GM12878 (cell line): ENCODE measurements around the gene KRT72. TPM values are rescaled to one million over a fixed set of nuclear protein-coding genes. Genes with fewer than 3 reads are reported as not detected.

Source experiments
- ATAC-seq: fragments of 200-7000 bp; cut with Tn5 transposase; 3 replicates; pipeline ENCODE4 v1.9.1; 2020; ENCODE audit warnings: mild to moderate bottlenecking, moderate library complexity
- BruUV-seq: library from RNA; stranded (reverse); fragments of 400-500 nt; replicated peaks from 2 replicates; lab custom pipeline; 2021; lab: Mats Ljungman, UMichigan
- CTCF ChIA-PET: fragments of 300-600 bp; sonication (Branson Sonifier 250); formaldehyde crosslinking; extraction: SDS; loops from one replicate; lab custom pipeline; 2021; ENCODE audit warnings: inconsistent platforms; lab: Yijun Ruan, JAX
- POLR2A ChIA-PET: fragments of 350-600 bp; formaldehyde crosslinking; extraction: SDS; loops from one replicate; lab custom pipeline; 2021; ENCODE audit warnings: inconsistent platforms; lab: Charles Lee
- RAD21 ChIA-PET: fragments of 300-600 bp; sonication (Branson Sonifier 250); formaldehyde crosslinking; loops from one replicate; lab custom pipeline; 2023; ENCODE audit warnings: antibody characterized with exemption; ENCODE audit not compliant: unreplicated experiment; lab: Charles Lee
- SMC1A ChIA-PET: fragments of 300-600 bp; sonication (Branson Sonifier 250); formaldehyde crosslinking; loops from one replicate; lab custom pipeline; 2023; ENCODE audit not compliant: unreplicated experiment, uncharacterized antibody; lab: Charles Lee
- DNase-seq: peaks from one replicate; pipeline ENCODE4 v3.0.0-alpha.2; 2011; ENCODE audit warnings: low read depth, low spot score
- FAIRE-seq: peaks from 3 replicates; lab custom pipeline; 2011; peaks lifted over from hg19 to GRCh38; lab: Jason Lieb, UNC
- H2AFZ ChIP-seq: 2 replicates; pipeline ENCODE4 v1.6.0; 2011; ENCODE audit warnings: low read depth, low read length, control low read depth; ENCODE audit not compliant: control insufficient read depth
- H3K27ac ChIP-seq: 2 replicates; pipeline ENCODE4 v1.5.1; 2011; ENCODE audit warnings: control low read depth; ENCODE audit not compliant: control insufficient read depth, insufficient read depth
- H3K27me3 ChIP-seq, 2 experiments: replicated peaks in 1 of 2; 2 replicates each; pipeline versions ENCODE4 v1.6.0 to v1.6.1; 2011; ENCODE audit warnings: low read length in 1 of 2; ENCODE audit not compliant: control insufficient read depth in 2 of 2, insufficient read depth in 2 of 2
- H3K36me3 ChIP-seq, 2 experiments: 2 replicates each; pipeline ENCODE4 v1.5.1; 2011; ENCODE audit warnings: low read length in 1 of 2; ENCODE audit not compliant: control insufficient read depth in 2 of 2, insufficient read depth in 2 of 2
- H3K4me1 ChIP-seq: 2 replicates; pipeline ENCODE4 v1.6.1; 2011; ENCODE audit warnings: mild to moderate bottlenecking, low read length, moderate library complexity, mixed read lengths; ENCODE audit not compliant: control insufficient read depth, insufficient read depth
- H3K4me2 ChIP-seq: 2 replicates; pipeline ENCODE4 v1.6.0; 2011; ENCODE audit warnings: control low read depth; ENCODE audit not compliant: control insufficient read depth, insufficient read depth
- H3K4me3 ChIP-seq: fragments of 200-600 bp; sonication (generic); 2 replicates; pipeline ENCODE4 v1.5.1; 2016
- H3K79me2 ChIP-seq: 2 replicates; pipeline ENCODE4 v1.6.0; 2011; ENCODE audit warnings: low read length; ENCODE audit not compliant: control insufficient read depth, insufficient read depth
- H3K9ac ChIP-seq: 2 replicates; pipeline ENCODE4 v1.8.0; 2011; ENCODE audit warnings: low read length, control low read depth, mixed read lengths; ENCODE audit not compliant: control insufficient read depth, insufficient read depth
- H3K9me3 ChIP-seq: replicated peaks from 3 replicates; pipeline ENCODE4 v1.5.1; 2011; ENCODE audit warnings: mild to moderate bottlenecking, low read length; ENCODE audit not compliant: control insufficient read depth, insufficient read depth
- H4K20me1 ChIP-seq: 2 replicates; pipeline ENCODE4 v1.6.0; 2011; ENCODE audit not compliant: control insufficient read depth, insufficient read depth
- BRCA1 ChIP-seq: IDR thresholded peaks from 2 replicates; pipeline ENCODE4 v1.6.1; 2011; ENCODE audit warnings: low read depth, low read length, improper control_type of control experiment
- CBX3 ChIP-seq: fragments of 200-600 bp; sonication (generic); IDR thresholded peaks from 2 replicates; pipeline ENCODE4 v1.6.1; 2016; ENCODE audit warnings: low read depth, borderline replicate concordance
- CHD4 ChIP-seq: fragments of 200-600 bp; sonication (generic); IDR thresholded peaks from 2 replicates; pipeline ENCODE4 v1.6.1; 2016; ENCODE audit warnings: mild to moderate bottlenecking
- CREM ChIP-seq: IDR thresholded peaks from 2 replicates; pipeline ENCODE4 v1.6.1; 2014; ENCODE audit warnings: antibody characterized with exemption, low read depth
- HCFC1 ChIP-seq: fragments of 150-350 bp; IDR thresholded peaks from 2 replicates; pipeline ENCODE4 v1.6.1; 2014; ENCODE audit warnings: low read length
- JUNB ChIP-seq: IDR thresholded peaks from 2 replicates; pipeline ENCODE4 v1.6.1; 2016; ENCODE audit warnings: antibody characterized with exemption, mild to moderate bottlenecking
- MEF2B ChIP-seq: fragments of 450-650 bp; IDR thresholded peaks from 2 replicates; pipeline ENCODE4 v1.6.1; 2018; ENCODE audit warnings: mild to moderate bottlenecking, moderate library complexity; ENCODE audit not compliant: partially characterized antibody, poor library complexity, severe bottlenecking
- NR2C1 ChIP-seq: fragments of 450-650 bp; IDR thresholded peaks from 2 replicates; pipeline ENCODE4 v1.6.1; 2017; ENCODE audit warnings: antibody characterized with exemption, mild to moderate bottlenecking, moderate library complexity
- POLR2AphosphoS2 ChIP-seq: IDR thresholded peaks from 2 replicates; pipeline ENCODE4 v1.6.1; 2011; ENCODE audit warnings: low read depth, mild to moderate bottlenecking, low read length, improper control_type of control experiment, moderate library complexity
- RCOR1 ChIP-seq: conservative IDR thresholded peaks from 2 replicates; pipeline ENCODE4 v1.6.1; 2012; ENCODE audit warnings: low read depth, low read length, improper control_type of control experiment
- SREBF2 ChIP-seq: IDR thresholded peaks from 2 replicates; pipeline ENCODE4 v1.6.1; 2012; ENCODE audit warnings: mild to moderate bottlenecking, low read length
- SUZ12 ChIP-seq: fragments of 200-600 bp; sonication (generic); IDR thresholded peaks from one replicate; pipeline ENCODE4 v1.6.1; 2018; ENCODE audit warnings: antibody characterized with exemption, mild to moderate bottlenecking; ENCODE audit not compliant: unreplicated experiment
- ZBED1 ChIP-seq: IDR thresholded peaks from 2 replicates; pipeline ENCODE4 v1.6.1; 2016; ENCODE audit warnings: borderline replicate concordance
- ZNF274 ChIP-seq: IDR thresholded peaks from one replicate; pipeline ENCODE4 v1.8.0; 2011; ENCODE audit not compliant: insufficient read length, insufficient read depth
- ZSCAN29 ChIP-seq: fragments of 450-650 bp; IDR thresholded peaks from 2 replicates; pipeline ENCODE4 v1.6.1; 2017; ENCODE audit warnings: mild to moderate bottlenecking, moderate library complexity
- WGBS: methylation state at CpG from one replicate; pipeline ENCODE4 v1.1.6; 2016; ENCODE audit warnings: low lambda C conversion rate; ENCODE audit not compliant: insufficient replicate concordance, insufficient coverage; ENCODE audit errors: missing lambda C conversion rate; 5-methylcytosine and 5-hydroxymethylcytosine counted together
- in situ Hi-C: fragments of 300-500 bp; cut with MboI; formaldehyde crosslinking; loops from 9 replicates; pipeline ENCODE4 v1.14.3; 2018; ENCODE audit warnings: mixed read lengths
- intact Hi-C: fragments of 100-400 bp; cut with micrococcal nuclease; formaldehyde crosslinking; loops from one replicate; pipeline ENCODE4 v1.14.2; 2022; ENCODE audit not compliant: unreplicated experiment
- polyA plus RNA-seq, 11 experiments: library from polyadenylated mRNA; depleted of rRNA in 4 of 11; unstranded in 6 of 11; stranded (reverse) in 5 of 11; fragments of >200 nt; fragmentation: Nextera tagmentation in 4 of 11; fragmentation: Illumina TruSeq in 1 of 11; extraction: Ambion mirVana in 4 of 11; extraction: Trizol in 1 of 11; gene quantifications; 1 replicate in 1 of 11; 2 replicates in 10 of 11; pipeline versions ENCODE4 v1.2.1 to v1.2.3, GENCODE V29; 2011 to 2016; ENCODE audit warnings: inconsistent platforms in 2 of 11, missing spikeins in 2 of 11, low read depth in 1 of 11
- total RNA-seq, 4 experiments: library from RNA; depleted of rRNA in 3 of 4; stranded (reverse); fragments of >200 nt in 3 of 4; fragmentation: Illumina TruSeq in 1 of 4; extraction: Trizol in 1 of 4; gene quantifications; 2 replicates each; pipeline versions ENCODE4 v1.2.1 to v1.2.3, GENCODE V29; 2013 to 2021
- TF ChIP-seq, protein P1 (sequence below): fragments of 450-650 bp; IDR thresholded peaks from 2 replicates; pipeline ENCODE4 v1.6.1; 2014; ENCODE audit warnings: mild to moderate bottlenecking
- TF ChIP-seq, protein P2 (sequence below): fragments of 450-650 bp; IDR thresholded peaks from 2 replicates; pipeline ENCODE4 v1.6.1; 2018; ENCODE audit warnings: borderline replicate concordance, mild to moderate bottlenecking; ENCODE audit not compliant: partially characterized antibody

KRT72 gene
- total and polyA plus RNA-seq, 10 of the 15 experiments (the other 5 are each of a cell fraction or from before 2014, with no cell fraction given) = not detected

DNA sequence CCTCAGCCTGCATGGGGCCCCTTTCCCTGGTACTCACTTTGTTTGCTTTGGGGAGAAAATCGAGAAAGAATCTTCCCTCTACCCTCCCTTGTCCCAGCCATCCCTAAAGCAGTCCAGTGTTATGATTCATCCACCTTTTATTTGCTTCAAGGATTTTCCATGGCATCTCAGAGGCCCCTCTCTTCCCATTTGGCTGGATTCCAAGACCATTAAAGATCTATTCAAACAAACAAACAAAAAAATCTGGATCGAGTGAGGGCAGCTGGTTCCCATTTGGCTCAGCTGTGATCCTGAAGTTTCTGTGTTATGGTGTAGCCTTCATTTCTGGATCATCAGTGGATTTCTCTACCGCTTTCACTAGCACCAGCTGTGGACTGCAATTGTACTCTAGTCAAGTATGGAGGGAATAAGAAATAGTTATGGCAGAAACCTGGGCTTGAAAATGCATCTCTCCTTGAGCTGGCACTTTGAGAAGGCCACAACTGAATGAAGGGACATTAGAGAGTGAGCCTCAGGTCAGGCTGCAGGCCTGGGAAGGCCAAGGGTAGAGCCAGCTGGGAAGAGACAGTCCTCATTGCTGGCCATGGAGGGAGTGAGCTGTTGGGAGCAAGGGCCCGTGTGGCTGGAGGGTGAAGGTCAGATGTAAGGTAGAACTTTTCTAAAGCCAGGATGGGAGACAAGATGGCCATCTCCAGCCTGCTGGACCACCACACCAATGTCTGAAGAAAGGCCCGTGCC lies 62.0 kb downstream of the KRT72 start (continued):
- TF ChIP-seq, protein P1, sequence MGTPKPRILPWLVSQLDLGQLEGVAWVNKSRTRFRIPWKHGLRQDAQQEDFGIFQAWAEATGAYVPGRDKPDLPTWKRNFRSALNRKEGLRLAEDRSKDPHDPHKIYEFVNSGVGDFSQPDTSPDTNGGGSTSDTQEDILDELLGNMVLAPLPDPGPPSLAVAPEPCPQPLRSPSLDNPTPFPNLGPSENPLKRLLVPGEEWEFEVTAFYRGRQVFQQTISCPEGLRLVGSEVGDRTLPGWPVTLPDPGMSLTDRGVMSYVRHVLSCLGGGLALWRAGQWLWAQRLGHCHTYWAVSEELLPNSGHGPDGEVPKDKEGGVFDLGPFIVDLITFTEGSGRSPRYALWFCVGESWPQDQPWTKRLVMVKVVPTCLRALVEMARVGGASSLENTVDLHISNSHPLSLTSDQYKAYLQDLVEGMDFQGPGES = no peak
- TF ChIP-seq CHD4 = no peak

DNA sequence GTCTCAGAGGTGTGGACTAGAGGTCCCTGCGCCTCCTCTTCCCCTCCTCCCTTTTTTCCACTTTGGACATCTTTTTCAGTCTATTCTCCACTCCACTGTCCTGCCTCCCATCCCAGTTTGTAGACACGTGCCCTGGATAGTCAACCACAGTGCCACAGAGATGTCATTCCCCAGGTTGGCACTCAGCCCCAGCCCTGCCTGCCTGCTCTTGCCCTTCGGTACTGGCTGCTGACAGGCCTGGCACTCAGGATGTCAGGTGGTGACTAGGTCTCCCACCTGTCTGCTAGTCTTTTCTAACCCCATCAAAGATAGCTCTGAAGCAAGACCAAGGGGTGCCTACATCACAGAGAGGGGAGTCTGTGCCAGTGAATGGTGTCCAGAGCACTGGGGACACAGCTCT lies 64.2 kb downstream of the KRT72 start:
- CTCF ChIA-PET = no interaction called here
- no peaks in the 10 kb centered on the region for H4K20me1 ChIP-seq
- no peak overlapping the region for H3K27ac ChIP-seq
- H3K27me3 ChIP-seq = no peaks in the 10 kb centered on the region; a peak in 1 of 4 replicates
- no peak overlapping the region for H3K9ac ChIP-seq
- H3K36me3 ChIP-seq = no peaks in the 10 kb centered on the region
- SMC1A ChIA-PET = no interaction called here
- no peak overlapping the region for H3K4me2 ChIP-seq
- no TSS peak for BruUV-seq
- H2AFZ ChIP-seq = no peak overlapping the region
- RAD21 ChIA-PET = no interaction called here
- no peak for ATAC-seq
- in situ Hi-C loops (no loop called here), intact Hi-C loops (no loop called here)
- no peak overlapping the region for H3K4me3 ChIP-seq
- no peaks in the 10 kb centered on the region for H3K79me2 ChIP-seq
- POLR2A ChIA-PET = no interaction called here
- FAIRE-seq = no peak
- WGBS = 15% methylated on average over 3 of the region's 3 CpGs
- no peaks in the 10 kb centered on the region for H3K9me3 ChIP-seq
- DNase-seq = no peak
- H3K4me1 ChIP-seq = no peaks in the 10 kb centered on the region
- TF ChIP-seq NR2C1 (no peak), POLR2AphosphoS2 (no peak), ZBED1 (no peak), CBX3 (no peak), BRCA1 (no peak), SUZ12 (no peak), SREBF2 (no peak), RCOR1 (no peak), MEF2B (no peak), CREM (no peak), ZNF274 (no peak), HCFC1 (no peak), JUNB (no peak), ZSCAN29 (no peak)
- TF ChIP-seq, protein P2, sequence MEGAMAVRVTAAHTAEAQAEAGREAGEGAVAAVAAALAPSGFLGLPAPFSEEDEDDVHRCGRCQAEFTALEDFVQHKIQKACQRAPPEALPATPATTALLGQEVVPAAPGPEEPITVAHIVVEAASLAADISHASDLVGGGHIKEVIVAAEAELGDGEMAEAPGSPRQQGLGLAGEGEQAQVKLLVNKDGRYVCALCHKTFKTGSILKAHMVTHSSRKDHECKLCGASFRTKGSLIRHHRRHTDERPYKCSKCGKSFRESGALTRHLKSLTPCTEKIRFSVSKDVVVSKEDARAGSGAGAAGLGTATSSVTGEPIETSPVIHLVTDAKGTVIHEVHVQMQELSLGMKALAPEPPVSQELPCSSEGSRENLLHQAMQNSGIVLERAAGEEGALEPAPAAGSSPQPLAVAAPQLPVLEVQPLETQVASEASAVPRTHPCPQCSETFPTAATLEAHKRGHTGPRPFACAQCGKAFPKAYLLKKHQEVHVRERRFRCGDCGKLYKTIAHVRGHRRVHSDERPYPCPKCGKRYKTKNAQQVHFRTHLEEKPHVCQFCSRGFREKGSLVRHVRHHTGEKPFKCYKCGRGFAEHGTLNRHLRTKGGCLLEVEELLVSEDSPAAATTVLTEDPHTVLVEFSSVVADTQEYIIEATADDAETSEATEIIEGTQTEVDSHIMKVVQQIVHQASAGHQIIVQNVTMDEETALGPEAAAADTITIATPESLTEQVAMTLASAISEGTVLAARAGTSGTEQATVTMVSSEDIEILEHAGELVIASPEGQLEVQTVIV = no peak
